WERI-Rb-1 (cell line): Measurements from ENCODE around the gene PRR7.

Experiments
- DNase-seq: peaks from one replicate; pipeline ENCODE4 v3.0.0-alpha.2; 2020
- H3K27ac ChIP-seq: fragments of 250-450 bp; sonication (Bioruptor Pico); 2 replicates; pipeline ENCODE4 v1.5.1; 2020; ENCODE audit warnings: mild to moderate bottlenecking, moderate library complexity
- H3K27me3 ChIP-seq: fragments of 250-450 bp; sonication (Bioruptor Pico); 2 replicates; pipeline ENCODE4 v1.5.1; 2021; ENCODE audit warnings: mild to moderate bottlenecking, low read depth, moderate library complexity; ENCODE audit not compliant: insufficient read depth, severe bottlenecking
- H3K36me3 ChIP-seq: fragments of 250-450 bp; sonication (Bioruptor Pico); 2 replicates; pipeline ENCODE4 v1.5.1; 2020; ENCODE audit warnings: mild to moderate bottlenecking, moderate library complexity
- H3K4me3 ChIP-seq: 2 replicates; pipeline ENCODE4 v1.5.1; 2011; ENCODE audit warnings: low read depth, mild to moderate bottlenecking, control low read depth, low read length
- H3K9me3 ChIP-seq: fragments of 250-450 bp; sonication (Bioruptor Pico); 2 replicates; pipeline ENCODE4 v1.5.1; 2021; ENCODE audit warnings: mild to moderate bottlenecking, moderate library complexity; ENCODE audit not compliant: severe bottlenecking
- TF ChIP-seq, protein P1 (sequence below): IDR thresholded peaks from 2 replicates; pipeline ENCODE4 v1.5.1; 2011; ENCODE audit warnings: low read depth, mild to moderate bottlenecking, control low read depth, inconsistent platforms, low read length

PRR7 gene

GRCh38 chr5:177403792-177404640 lies 42.6 kb upstream of the PRR7 start:
- no peaks in the 10 kb centered on the region for H3K27me3 ChIP-seq
- peak; percentile 76 for DNase-seq
- H3K27ac ChIP-seq: peak overlapping the region; percentile 68
- TF ChIP-seq, protein P1, sequence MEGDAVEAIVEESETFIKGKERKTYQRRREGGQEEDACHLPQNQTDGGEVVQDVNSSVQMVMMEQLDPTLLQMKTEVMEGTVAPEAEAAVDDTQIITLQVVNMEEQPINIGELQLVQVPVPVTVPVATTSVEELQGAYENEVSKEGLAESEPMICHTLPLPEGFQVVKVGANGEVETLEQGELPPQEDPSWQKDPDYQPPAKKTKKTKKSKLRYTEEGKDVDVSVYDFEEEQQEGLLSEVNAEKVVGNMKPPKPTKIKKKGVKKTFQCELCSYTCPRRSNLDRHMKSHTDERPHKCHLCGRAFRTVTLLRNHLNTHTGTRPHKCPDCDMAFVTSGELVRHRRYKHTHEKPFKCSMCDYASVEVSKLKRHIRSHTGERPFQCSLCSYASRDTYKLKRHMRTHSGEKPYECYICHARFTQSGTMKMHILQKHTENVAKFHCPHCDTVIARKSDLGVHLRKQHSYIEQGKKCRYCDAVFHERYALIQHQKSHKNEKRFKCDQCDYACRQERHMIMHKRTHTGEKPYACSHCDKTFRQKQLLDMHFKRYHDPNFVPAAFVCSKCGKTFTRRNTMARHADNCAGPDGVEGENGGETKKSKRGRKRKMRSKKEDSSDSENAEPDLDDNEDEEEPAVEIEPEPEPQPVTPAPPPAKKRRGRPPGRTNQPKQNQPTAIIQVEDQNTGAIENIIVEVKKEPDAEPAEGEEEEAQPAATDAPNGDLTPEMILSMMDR: peak; percentile 77
- H3K36me3 ChIP-seq: no peaks in the 10 kb centered on the region
- peak overlapping the region; percentile 51 for H3K4me3 ChIP-seq
- no peaks in the 10 kb centered on the region for H3K9me3 ChIP-seq

DNA sequence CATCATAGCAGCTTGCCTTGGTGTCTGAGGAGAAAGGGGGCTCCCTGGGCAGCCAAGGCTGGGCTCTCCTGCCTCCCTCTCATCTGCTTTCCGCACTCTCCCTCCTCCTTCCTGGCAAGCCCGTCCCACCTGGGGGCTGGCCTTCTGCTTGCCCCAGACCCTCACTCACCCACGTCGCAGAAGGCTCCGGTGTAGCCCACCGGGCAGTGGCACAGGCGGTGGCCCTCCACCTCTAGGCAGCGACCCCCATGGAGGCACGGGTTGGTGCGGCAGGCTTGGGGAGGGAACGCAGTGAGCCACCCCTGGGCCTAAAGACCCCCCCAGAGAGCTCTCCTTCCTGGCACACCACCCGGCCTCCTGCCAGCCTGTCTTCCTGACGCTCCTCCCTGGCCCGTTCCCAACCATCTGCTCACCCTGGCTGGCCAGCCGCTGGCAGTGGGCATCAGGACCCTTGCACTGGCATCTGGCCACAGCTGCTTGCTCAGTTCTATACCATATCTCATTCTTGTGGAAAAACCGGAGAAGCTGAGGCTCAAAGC lies 41.9 kb upstream of the PRR7 start:
- Histone ChIP-seq H3K9me3 (no peaks in the 10 kb centered on the region), H3K36me3 (no peaks in the 10 kb centered on the region), H3K4me3 (peak overlapping the region; percentile 51), H3K27me3 (no peaks in the 10 kb centered on the region), H3K27ac (peak overlapping the region; percentile 68)
- DNase-seq: no peak
- TF ChIP-seq, protein P1: no peak

DNA sequence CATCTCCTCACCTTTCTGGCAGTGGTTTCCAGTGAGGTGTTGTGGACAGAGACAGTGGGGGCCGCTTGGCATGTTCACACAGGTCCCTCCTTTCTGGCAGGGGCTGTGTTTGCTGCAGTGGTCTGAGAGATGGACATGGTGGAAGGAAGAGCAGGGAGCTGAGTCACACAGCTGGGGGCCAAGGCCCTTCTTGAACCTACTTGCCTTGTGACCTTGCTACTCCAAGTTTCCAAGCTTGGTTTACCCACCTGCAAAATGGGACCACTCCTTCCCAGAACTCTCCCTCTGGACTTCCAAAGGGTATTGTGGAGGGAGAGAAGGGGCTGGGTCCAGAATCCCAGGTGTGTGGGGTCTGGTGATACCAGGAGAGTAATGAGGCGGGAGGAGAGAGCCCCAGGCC lies 41.3 kb upstream of the PRR7 start:
- Histone ChIP-seq H3K36me3 (no peaks in the 10 kb centered on the region), H3K9me3 (no peaks in the 10 kb centered on the region), H3K27ac (no peak overlapping the region), H3K4me3 (no peak overlapping the region), H3K27me3 (no peaks in the 10 kb centered on the region)
- TF ChIP-seq, protein P1: no peak
- DNase-seq: no peak

DNA sequence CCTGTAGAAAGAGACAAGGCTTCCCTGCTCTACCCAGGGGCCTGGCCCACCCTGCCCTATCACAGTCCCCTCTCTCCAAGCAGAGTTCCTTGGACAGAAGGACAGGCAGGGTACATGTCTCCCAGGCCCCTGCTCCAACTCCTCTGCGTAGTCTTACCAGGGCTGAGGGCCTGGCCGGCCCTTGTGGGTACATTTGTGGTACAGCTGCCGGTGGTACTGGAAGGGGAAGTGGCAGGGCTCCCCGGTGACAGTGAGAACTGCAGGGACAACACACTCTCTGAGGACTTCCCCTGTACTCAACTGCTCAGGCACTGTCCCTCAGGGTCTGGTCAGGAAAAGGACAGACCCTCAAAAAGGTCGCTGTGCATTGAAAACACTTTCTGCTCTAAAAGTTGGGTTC lies 40.8 kb upstream of the PRR7 start:
- DNase-seq: no peak
- TF ChIP-seq, protein P1: no peak
- no peaks in the 10 kb centered on the region for H3K9me3 ChIP-seq
- H3K4me3 ChIP-seq: no peak overlapping the region
- H3K27ac ChIP-seq: no peak overlapping the region
- no peaks in the 10 kb centered on the region for H3K36me3 ChIP-seq
- H3K27me3 ChIP-seq: no peaks in the 10 kb centered on the region

GRCh38 chr5:177409043-177409801 lies 37.4 kb upstream of the PRR7 start, which contains the start of gene F12:
Gene F12 (minus strand): TSS chr5:177409564. CDS start chr5:177409527, 37 bp downstream.
- DNase-seq: no peak
- Histone ChIP-seq H3K27me3 (no peaks in the 10 kb centered on the region), H3K36me3 (no peaks in the 10 kb centered on the region), H3K4me3 (no peak within 1 kb of the TSS), H3K27ac (no peak within 1 kb of the TSS), H3K9me3 (no peaks in the 10 kb centered on the region)
- TF ChIP-seq, protein P1: no peak
